Measurements from ENCODE around the gene RALGPS2. TPM values are rescaled to one million over a fixed set of nuclear protein-coding genes. Genes with fewer than 3 reads are reported as not detected.
A peak's percentile ranks its signal among the peaks of the same experiment; 100 is the strongest.

The RALGPS2 gene
- total and polyA plus RNA-seq, 8 donors, result 3.1 to 72.3 (median 8.3) TPM

GRCh38 chr1:178938101-178938958 is 213.3 kb downstream of the RALGPS2 start:
- Histone ChIP-seq H3K36me3 (no peaks in the 10 kb centered on the region), H3K4me1 (peaks cover 0 to 55% (median 35%) of the 10 kb centered on the region in 4 donors), H3K9me3 (no peaks in the 10 kb centered on the region), H3K27ac (peak overlapping the region; percentile 48 to 89 (median 79)), H3K4me3 (peak overlapping the region in 1 of 4 donors; percentile 9), H3K27me3 (no peaks in the 10 kb centered on the region)
- no peak for DNase-seq
- intact Hi-C loops (cut with DNase I; ENCODE audit: low total_unique reads), result no loop called here
- TF ChIP-seq POLR2AphosphoS5 (IDR thresholded peaks at IDR 0.05) (no peak), EP300 (IDR thresholded peaks at IDR 0.05) (no peak), CTCF (IDR thresholded peaks at IDR 0.05) (no peak), POLR2A (IDR thresholded peaks at IDR 0.05) (no peak)
- 61 to 77% (median 76%) methylated on average over 11 of the region's 11 CpGs for WGBS, 5 donors

- peak overlapping the region; percentile 55 to 89 (median 79) for H3K27ac ChIP-seq
- H3K36me3 ChIP-seq, result no peaks in the 10 kb centered on the region
- peaks cover 0 to 49% (median 30%) of the 10 kb centered on the region in 4 donors for H3K4me1 ChIP-seq
- peak overlapping the region in 1 of 4 donors; percentile 9 for H3K4me3 ChIP-seq
- peak in 1 of 2 donors; percentile 88 for DNase-seq
- intact Hi-C loops (cut with DNase I; ENCODE audit: low total_unique reads), result no loop called here
- WGBS, 5 donors, result 44 to 67% (median 59%) methylated on average over 9 to 10 of the region's 10 CpGs
- H3K27me3 ChIP-seq, result no peaks in the 10 kb centered on the region
- H3K9me3 ChIP-seq, result no peaks in the 10 kb centered on the region
- no peak for TF ChIP-seq POLR2A (IDR thresholded peaks at IDR 0.05)
- peak; percentile 57 for TF ChIP-seq EP300 (IDR thresholded peaks at IDR 0.05)
- TF ChIP-seq POLR2AphosphoS5 (IDR thresholded peaks at IDR 0.05), result peak; percentile 23 to 46 (median 44)
These were observed 213.9 kb downstream of the RALGPS2 start for GRCh38 chr1:178938959-178939317.

GRCh38 chr1:178939338-178940067 is 214.5 kb downstream of the RALGPS2 start:
- Histone ChIP-seq H3K36me3 (no peaks in the 10 kb centered on the region), H3K9me3 (no peaks in the 10 kb centered on the region), H3K4me1 (peaks cover 0 to 44% (median 24%) of the 10 kb centered on the region in 4 donors), H3K27me3 (no peaks in the 10 kb centered on the region), H3K4me3 (peak overlapping the region in 1 of 4 donors; percentile 9), H3K27ac (peak overlapping the region; percentile 55 to 89 (median 79))
- 55 to 79% (median 66%) methylated on average over 15 of the region's 15 CpGs for WGBS, 5 donors
- peak in 1 of 2 donors; percentile 76 for DNase-seq
- intact Hi-C loops (cut with DNase I; ENCODE audit: low total_unique reads), result no loop called here
- TF ChIP-seq POLR2AphosphoS5 (IDR thresholded peaks at IDR 0.05) (peak in 2 of 3 donors; percentile 1 to 2), CTCF (IDR thresholded peaks at IDR 0.05) (no peak), EP300 (IDR thresholded peaks at IDR 0.05) (no peak), POLR2A (IDR thresholded peaks at IDR 0.05) (no peak)

GRCh38 chr1:178940068-178940765 is 215.2 kb downstream of the RALGPS2 start:
- Histone ChIP-seq H3K4me3 (no peak overlapping the region), H3K36me3 (no peaks in the 10 kb centered on the region), H3K9me3 (no peaks in the 10 kb centered on the region), H3K27ac (peak overlapping the region in 4 of 5 donors; percentile 77 to 89 (median 82)), H3K27me3 (no peaks in the 10 kb centered on the region), H3K4me1 (peaks cover 0 to 43% (median 20%) of the 10 kb centered on the region in 4 donors)
- 68 to 85% (median 80%) methylated on average over 7 of the region's 7 CpGs for WGBS, 5 donors
- no peak for DNase-seq
- TF ChIP-seq POLR2AphosphoS5 (IDR thresholded peaks at IDR 0.05) (peak in 1 of 3 donors; percentile 36), EP300 (IDR thresholded peaks at IDR 0.05) (peak; percentile 15), CTCF (IDR thresholded peaks at IDR 0.05) (no peak), POLR2A (IDR thresholded peaks at IDR 0.05) (no peak)
- intact Hi-C loops (cut with DNase I; ENCODE audit: low total_unique reads), result no loop called here
